GM19372 (cell line): ENCODE results near the gene TPD52L1.
"Not testable (repeated sequence)": the region's sequence is repeated elsewhere in the genome, so short reads cannot be mapped to it uniquely, and the experiment has no call there.

Experiments used
- ATAC-seq: cut with Tn5 transposase; IDR thresholded peaks from one replicate; pipeline ENCODE4 v1.9.1; 2021; ENCODE audit warnings: mild to moderate bottlenecking, low read depth, moderate library complexity; ENCODE audit not compliant: unreplicated experiment

Gene TPD52L1

GRCh38 chr6:125138083-125138482, 15.5 kb upstream of the TPD52L1 start:
- ATAC-seq: no peak

GRCh38 chr6:125140808-125141207, 12.8 kb upstream of the TPD52L1 start:
- ATAC-seq: no peak

GRCh38 chr6:125142618-125143017, 11.0 kb upstream of the TPD52L1 start:
- ATAC-seq: no peak

- ATAC-seq: no peak
Observed at GRCh38 chr6:125144822-125145221, 8.8 kb upstream of the TPD52L1 start.

GRCh38 chr6:125149256-125150144, 4.1 kb upstream of the TPD52L1 start:
- no peak for ATAC-seq

- no peak for ATAC-seq
Observed at GRCh38 chr6:125151700-125152099, 1.9 kb upstream of the TPD52L1 start.

GRCh38 chr6:125154118-125154760, 666 bp downstream of the TPD52L1 start:
- no peak for ATAC-seq

GRCh38 chr6:125154761-125155135, 1.2 kb downstream of the TPD52L1 start:
- no peak for ATAC-seq

GRCh38 chr6:125155344-125155743, 1.8 kb downstream of the TPD52L1 start:
- ATAC-seq: no peak

GRCh38 chr6:125156496-125156895, 2.9 kb downstream of the TPD52L1 start:
- no peak for ATAC-seq

GRCh38 chr6:125157280-125157679, 3.7 kb downstream of the TPD52L1 start:
- no peak for ATAC-seq

- no peak for ATAC-seq
Observed at GRCh38 chr6:125157725-125158124, 4.2 kb downstream of the TPD52L1 start.

GRCh38 chr6:125163339-125163738, 9.8 kb downstream of the TPD52L1 start:
- not testable (repeated sequence) for ATAC-seq

- no peak for ATAC-seq
Observed at GRCh38 chr6:125163811-125164210, 10.2 kb downstream of the TPD52L1 start.

- ATAC-seq: no peak
Observed at GRCh38 chr6:125164696-125165095, 11.1 kb downstream of the TPD52L1 start.

GRCh38 chr6:125165256-125165655, 11.7 kb downstream of the TPD52L1 start:
- no peak for ATAC-seq

GRCh38 chr6:125165776-125166175, 12.2 kb downstream of the TPD52L1 start:
- no peak for ATAC-seq

- ATAC-seq: no peak
Observed at GRCh38 chr6:125166711-125167110, 13.1 kb downstream of the TPD52L1 start.

GRCh38 chr6:125167579-125167978, 14.0 kb downstream of the TPD52L1 start:
- ATAC-seq: no peak

- no peak for ATAC-seq
Observed at GRCh38 chr6:125169058-125169457, 15.5 kb downstream of the TPD52L1 start.

- ATAC-seq: no peak
Observed at GRCh38 chr6:125169522-125169921, 15.9 kb downstream of the TPD52L1 start.

- ATAC-seq: no peak
Observed at GRCh38 chr6:125170376-125170775, 16.8 kb downstream of the TPD52L1 start.
